NCI-H446 (cell line): Measurements from ENCODE around the gene CLTCL1.

ENCODE experiments used
- DNase-seq, 2 experiments: peaks; one replicate each; lab custom pipeline; 2025; lab: John Stamatoyannopoulos, UW

Gene CLTCL1

GRCh38 chr22:19195796-19196731 lies 95.5 kb downstream of the CLTCL1 start:
- DNase-seq: no peak

DNA sequence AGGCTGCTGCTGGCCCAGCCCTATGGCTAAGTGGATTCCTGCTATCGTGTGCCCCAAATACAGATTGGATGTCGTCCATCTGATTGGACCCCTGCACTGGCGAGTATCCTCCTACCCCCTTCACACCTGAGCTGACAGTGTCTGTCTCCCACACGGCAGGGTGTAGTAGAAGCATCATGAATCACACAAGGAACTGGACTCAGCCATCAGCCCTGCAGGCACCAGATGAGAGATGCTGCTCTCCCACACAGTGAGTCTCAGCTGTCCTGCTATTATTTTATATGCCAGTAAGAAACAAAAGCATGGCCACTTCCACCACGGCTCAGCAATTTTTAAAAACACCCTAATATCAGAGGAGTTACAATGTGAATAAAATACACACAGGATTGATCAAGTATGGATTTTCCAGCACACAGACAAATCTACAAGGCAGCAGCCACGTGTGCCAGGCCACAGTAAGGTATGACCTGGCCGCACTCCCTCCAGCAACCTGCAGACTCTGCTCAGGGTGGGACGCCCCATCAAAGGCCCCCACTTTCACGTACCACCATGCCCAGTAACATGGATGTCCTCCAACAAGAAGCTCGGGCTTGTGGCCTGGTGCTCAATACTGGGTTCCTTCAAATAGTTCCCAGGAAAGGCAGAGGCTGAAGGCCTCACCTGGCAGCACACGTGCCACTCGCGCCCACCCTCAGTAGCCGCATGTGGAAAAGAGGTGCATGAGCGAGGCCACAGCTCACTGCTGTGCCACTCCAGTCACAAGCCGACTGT lies 96.6 kb downstream of the CLTCL1 start:
- DNase-seq: no peak

GRCh38 chr22:19193879-19194278 lies 97.6 kb downstream of the CLTCL1 start:
- no peak for DNase-seq

DNA sequence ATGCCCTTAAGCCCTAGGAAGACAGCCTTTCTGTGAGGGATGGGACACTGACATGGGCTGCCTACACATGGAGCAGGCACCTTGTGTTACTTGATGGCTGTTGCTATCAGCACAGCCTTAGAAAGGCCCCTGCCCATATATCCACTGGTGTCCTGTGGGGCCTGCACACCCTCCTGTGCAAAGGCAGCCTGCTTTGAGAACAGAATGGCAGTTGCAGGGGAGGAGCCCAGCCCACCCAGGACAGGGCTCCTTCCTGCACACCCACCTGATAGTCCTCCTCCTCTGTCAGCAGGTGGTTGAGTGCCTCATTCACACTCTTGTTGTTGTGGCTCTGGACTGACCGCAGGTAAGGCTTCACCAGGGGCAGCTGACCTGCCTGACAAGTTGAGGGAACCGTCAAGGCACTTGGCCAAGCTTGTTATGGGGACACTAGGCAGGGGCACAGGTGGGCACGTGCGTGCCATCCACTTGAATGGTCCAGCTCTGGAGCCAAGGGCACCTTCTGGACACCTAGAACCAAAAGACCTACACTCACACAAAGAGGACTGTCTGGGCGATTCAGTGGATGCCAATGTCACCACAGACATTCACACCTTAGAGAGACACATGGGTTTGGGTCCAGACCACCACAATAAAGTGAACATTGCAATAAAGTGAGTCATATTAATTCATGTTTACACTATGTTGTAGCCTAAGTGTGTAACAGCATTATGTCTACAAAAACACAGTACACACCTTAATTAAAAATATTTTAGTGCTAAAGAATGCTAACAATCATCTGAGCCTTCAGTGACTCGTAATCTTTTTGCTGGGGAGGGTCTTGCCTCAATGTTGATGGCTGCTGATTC lies 103.6 kb downstream of the CLTCL1 start:
- no peak for DNase-seq

DNA sequence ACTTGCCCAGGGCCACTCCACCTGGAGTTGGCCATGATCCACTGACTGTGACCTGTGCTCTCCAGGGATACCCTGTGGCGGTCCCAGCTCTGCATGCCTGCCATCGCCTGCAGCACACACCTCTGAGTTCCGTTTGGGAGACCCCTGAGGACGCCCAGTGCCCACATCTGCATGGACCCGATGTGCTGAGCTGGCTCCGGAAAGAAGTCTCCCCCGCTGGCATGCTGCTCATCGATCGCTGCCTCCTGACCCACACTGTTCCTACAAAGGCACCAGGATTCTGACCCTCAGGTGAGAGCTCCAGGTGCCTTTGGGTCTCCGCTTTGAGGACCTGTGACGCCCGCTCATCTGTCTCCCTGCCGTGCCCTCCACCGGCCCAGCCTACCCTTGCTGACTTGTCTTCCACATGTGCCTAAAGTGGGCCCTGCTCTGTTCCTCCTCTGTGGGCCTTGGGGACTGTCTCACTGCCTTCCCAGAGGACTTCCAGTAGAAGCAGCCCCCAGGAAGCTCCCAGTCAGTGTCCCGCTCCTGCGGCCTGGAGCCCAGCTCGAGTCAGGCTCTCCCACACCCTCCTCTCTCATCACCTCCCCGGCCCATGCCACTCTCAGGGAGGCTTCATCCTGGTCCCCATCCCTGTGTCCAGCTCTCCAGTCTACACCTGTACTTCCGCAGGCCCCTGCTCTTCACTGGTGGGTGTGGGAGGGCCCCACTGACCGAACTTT lies 107.1 kb downstream of the CLTCL1 start:
- DNase-seq: no peak

- DNase-seq: no peak
Measured at GRCh38 chr22:19183216-19183615, 108.3 kb downstream of the CLTCL1 start.

DNA sequence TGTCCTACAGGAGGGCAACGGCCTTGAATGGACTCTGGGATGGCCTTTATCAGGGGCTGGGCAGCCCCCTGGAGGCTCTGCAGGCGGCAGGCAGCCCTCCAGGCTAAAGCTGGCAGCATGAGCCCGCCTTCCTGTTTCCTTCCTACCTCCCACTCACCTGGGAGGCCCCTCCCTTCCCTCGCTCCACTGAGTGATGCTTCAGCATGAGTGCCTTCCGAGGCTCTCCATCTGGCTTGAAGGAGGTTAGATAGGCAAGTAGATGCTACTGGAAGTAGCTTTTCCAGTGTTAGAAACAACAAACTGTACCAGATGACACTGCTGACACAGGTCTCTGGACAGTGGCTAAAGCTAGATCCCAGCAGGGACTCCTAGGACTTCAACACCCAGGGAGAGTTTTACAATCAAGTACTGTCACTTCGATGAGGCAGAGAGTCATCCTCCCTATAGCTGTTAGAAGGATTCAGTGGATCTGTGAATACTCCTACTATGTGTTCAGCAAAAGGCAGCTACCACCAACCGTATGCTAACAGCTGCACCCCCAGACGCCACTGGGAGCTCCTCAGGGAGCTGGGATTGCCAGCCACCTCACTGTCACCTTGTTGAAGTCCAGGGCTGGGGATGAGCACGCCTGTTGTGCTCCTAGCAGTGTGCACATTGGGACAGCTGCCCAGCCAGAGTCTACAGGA lies 108.9 kb downstream of the CLTCL1 start:
- DNase-seq: no peak

- DNase-seq: no peak
Measured at GRCh38 chr22:19181786-19182471, 109.6 kb downstream of the CLTCL1 start.

GRCh38 chr22:19180740-19181410 lies 110.6 kb downstream of the CLTCL1 start:
- DNase-seq: no peak

- no peak for DNase-seq
Measured at GRCh38 chr22:19180234-19180633, 111.3 kb downstream of the CLTCL1 start.

DNA sequence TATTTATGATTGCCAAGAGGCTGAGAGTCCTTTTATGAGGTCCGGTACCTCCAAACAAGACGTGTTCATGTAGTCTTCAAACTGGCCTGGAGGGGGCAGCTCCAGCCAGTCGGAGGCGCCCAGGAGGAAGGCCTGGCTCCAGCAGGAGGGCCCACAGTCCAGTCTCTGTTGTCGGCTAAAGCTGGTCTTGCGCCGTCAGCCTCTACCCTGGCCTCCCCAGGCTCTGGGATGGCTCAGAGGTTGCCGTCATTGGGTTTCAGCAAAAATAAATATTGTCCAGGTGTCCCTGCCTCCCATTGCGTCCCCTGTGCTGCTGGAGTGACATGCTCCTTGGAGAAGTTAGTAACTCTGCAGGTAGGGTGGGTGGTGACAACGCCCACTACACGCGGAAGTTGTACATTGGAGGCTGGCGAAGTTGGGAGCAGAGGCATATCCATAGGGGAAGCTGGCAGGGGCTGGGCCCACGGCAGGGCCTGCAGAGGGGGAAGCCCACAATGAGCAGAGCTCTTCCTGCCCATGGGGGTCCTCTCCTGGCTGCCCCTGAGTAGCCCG lies 111.9 kb downstream of the CLTCL1 start:
- peak; percentile 65 to 68 for DNase-seq

DNA sequence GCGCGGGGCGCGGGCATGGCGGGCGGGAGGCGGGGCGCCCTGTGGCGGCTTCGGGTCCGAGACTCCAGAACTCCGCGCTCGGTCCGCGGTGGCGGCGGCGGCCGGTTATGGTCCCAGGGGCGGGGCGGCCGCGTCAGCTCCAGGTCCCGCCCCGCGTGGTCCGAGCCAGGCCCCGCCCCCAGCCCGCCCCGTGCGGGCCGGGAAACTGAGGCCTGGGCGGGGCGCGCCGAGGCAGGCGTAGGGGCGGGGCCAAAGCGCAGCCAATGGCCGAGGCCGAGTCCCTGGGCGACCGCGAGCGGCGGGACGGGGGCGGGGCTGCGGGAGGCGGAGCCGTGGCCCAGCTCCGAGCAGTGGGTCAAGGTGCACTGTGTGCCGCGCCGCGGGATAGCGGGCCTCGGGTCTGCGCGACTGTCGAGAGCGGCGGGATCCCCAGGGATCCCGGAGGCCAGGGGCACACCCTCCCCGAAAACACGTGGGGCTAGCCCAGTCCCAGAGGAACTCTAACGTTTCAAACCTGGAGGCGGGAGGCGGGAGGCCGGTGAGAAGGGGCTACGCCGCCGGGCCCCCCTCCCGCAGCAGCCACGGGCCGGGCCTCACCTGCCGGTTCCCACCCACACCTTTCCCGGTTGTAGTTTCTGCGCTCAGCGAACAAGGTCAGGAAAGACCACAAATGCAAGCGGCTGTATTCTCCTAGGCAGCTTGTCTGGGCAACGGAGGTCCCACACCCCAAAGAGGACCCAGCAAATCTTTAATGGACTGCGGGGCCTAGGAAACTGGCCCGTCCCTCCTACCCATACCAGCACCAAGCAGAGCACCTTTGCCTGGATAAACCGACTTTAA lies 112.6 kb downstream of the CLTCL1 start, which contains the start of gene SLC25A1:
Gene SLC25A1 (minus strand): TSS at position 80 of the 840 bp plus-strand sequence. CDS start 63 bp downstream, at position 17.
- peak; percentile 60 to 96 for DNase-seq

- peak; percentile 28 to 76 for DNase-seq
Measured at GRCh38 chr22:19178065-19178656, 113.4 kb downstream of the CLTCL1 start.

DNA sequence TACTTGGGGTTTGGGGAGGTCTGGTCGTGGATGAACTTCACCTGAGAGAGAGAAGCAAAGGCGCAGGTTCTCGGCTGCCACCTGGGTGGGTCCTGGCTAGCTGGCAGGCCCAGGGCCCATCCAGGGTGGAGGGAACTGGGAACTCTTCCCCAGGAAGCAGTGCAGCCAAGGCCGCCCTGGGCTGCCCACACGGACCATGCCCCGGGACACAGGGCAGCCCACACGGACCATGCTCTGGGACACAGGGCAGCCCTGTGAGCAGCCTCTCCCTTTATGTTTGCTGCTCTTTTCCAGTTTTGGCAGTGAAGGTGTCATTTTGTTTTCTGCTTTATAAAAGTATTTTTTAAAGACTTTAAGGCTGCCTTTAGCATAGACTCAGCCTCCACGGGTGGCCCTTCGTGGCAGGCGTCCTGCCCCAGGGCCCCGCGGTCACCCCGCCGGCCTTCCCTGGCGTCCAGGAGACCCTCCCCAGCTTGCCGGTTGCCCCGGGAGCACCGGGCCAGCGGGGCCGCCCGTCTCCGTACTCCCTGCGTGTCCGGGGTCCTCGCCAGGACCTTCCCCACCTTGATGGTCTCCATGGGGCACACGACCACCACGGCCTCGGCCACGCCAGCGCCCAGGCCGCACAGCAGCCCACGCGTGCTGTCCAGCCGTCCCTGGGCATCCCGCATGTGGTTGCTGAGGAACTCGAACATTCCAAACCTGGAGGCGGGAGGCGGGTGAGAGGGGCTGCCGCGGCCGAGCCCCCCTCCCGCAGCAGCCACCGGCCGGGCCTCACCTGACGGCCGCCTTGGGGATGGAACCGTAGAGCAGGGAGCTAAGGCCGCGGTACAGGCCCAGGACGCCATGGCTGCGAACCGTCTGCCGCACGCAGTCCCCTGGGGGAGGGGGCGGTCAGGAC lies 114.1 kb downstream of the CLTCL1 start:
- DNase-seq: no peak

- no peak for DNase-seq
Measured at GRCh38 chr22:19176732-19177131, 114.8 kb downstream of the CLTCL1 start.

- DNase-seq: no peak
Measured at GRCh38 chr22:19176175-19176643, 115.3 kb downstream of the CLTCL1 start.
